Sigmoid colon (tissue), 7 donors: ENCODE measurements around the gene PDPK1. TPM values are rescaled to one million over a fixed set of nuclear protein-coding genes. Genes with fewer than 3 reads are reported as not detected.

Source experiments
- DNase-seq: peaks from one replicate; pipeline ENCODE4 v3.0.0-alpha.2; 2019
- H3K27ac ChIP-seq, 4 donors: fragments of 200-600 bp; sonication (generic); one replicate each; pipeline ENCODE4 v1.5.1; 2016 to 2019; ENCODE audit warnings: mild to moderate bottlenecking in 1 of 4
- H3K27me3 ChIP-seq, 3 donors: fragments of 200-600 bp; sonication (generic); one replicate each; pipeline ENCODE4 v1.5.1; 2019; ENCODE audit warnings: mild to moderate bottlenecking in 1 of 3
- H3K36me3 ChIP-seq, 4 donors: fragments of 200-600 bp; sonication (generic); one replicate each; pipeline ENCODE4 v1.5.1; 2016 to 2019
- H3K4me1 ChIP-seq, 4 donors: fragments of 200-600 bp; sonication (generic); one replicate each; pipeline ENCODE4 v1.5.1; 2017 to 2019
- H3K4me3 ChIP-seq, 4 donors: fragments of 200-600 bp; sonication (generic); one replicate each; pipeline ENCODE4 v1.5.1; 2017 to 2019; ENCODE audit warnings: mild to moderate bottlenecking in 2 of 4, moderate library complexity in 1 of 4
- H3K9me3 ChIP-seq, 4 donors: fragments of 200-600 bp in 3 of 4; sonication (generic) in 3 of 4; one replicate each; pipeline versions ENCODE4 v1.5.1 to v1.6.1; 2013 to 2019
- EP300 ChIP-seq, 4 donors: sonication (generic); formaldehyde crosslinking; IDR thresholded peaks; one replicate each; pipeline ENCODE4 v1.6.1; 2017; ENCODE audit warnings: antibody characterized with exemption in 4 of 4
- POLR2A ChIP-seq, 2 donors: fragments of 450-650 bp; IDR thresholded peaks; one replicate each; pipeline ENCODE4 v1.6.1; 2016; ENCODE audit warnings: antibody characterized with exemption in 2 of 2, mild to moderate bottlenecking in 2 of 2, moderate library complexity in 2 of 2
- POLR2AphosphoS5 ChIP-seq, 4 donors: sonication (generic); formaldehyde crosslinking; IDR thresholded peaks; one replicate each; pipeline ENCODE4 v1.6.1; 2017; ENCODE audit warnings: antibody characterized with exemption in 4 of 4
- WGBS, 2 donors: extraction: QIAGEN DNeasy Blood & Tissue Kit; methylation state at CpG; one replicate each; pipeline ENCODE4 v1.1.7; 2013; 5-methylcytosine and 5-hydroxymethylcytosine counted together
- intact Hi-C: fragments of 100-400 bp; cut with DNase I; formaldehyde crosslinking; loops from one replicate; pipeline ENCODE4 v1.15.1; 2023
- polyA plus RNA-seq, 3 donors: library from polyadenylated mRNA; stranded (reverse); fragments of 200-250 nt; gene quantifications; one replicate each; pipeline ENCODE4 v1.2.3, GENCODE V29; 2013
- total RNA-seq, 4 donors: library from RNA; depleted of rRNA; stranded (reverse); fragments of >200 nt; gene quantifications; one replicate each; pipeline ENCODE4 v1.1.0, GENCODE V29; 2016
- TF ChIP-seq, protein P1 (sequence below), 4 experiments: fragments of 450-650 bp in 3 of 4; fragments of 200-600 bp in 1 of 4; IDR thresholded peaks; one replicate each; pipeline ENCODE4 v1.5.1; 2016 to 2019; ENCODE audit warnings: antibody characterized with exemption in 4 of 4, mild to moderate bottlenecking in 3 of 4, moderate library complexity in 2 of 4
- donor health status: healthy with polysubstance abuse.
- donor health status: Bipolar disorder and iron deficiency.
- donor health status: healthy.

The PDPK1 gene
- total and polyA plus RNA-seq, 7 donors = 22.7 to 32.2 (median 31.0) TPM

DNA sequence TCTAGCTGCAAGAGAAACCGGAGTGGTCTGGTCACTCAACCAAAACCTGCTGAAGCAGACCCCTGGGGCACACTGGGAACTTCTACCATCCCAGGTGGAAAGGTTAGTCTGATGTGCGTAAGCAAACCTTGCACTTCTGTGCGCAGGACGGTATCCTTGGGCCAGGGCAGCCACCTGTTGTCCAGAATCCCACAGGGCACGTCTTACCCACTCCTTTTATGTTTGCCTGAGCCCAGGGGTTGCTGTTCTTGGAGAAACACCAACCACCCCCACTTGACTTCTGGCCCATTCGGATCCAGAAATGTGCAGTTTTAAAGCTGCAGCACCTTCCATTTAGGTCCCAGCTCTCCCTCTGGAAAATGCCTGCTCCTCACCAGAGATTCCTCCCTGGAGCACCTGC is 44.2 kb upstream of the PDPK1 start:
- no peak for DNase-seq
- Histone ChIP-seq H3K36me3 (peaks cover 0 to 32% (median 3%) of the 10 kb centered on the region in 4 donors), H3K27me3 (no peaks in the 10 kb centered on the region), H3K9me3 (no peaks in the 10 kb centered on the region), H3K4me1 (peaks cover 0 to 18% (median 11%) of the 10 kb centered on the region in 4 donors), H3K27ac (no peak overlapping the region), H3K4me3 (no peak overlapping the region)
- intact Hi-C loops = no loop called here
- TF ChIP-seq EP300 (IDR thresholded peaks at IDR 0.05) = no peak
- TF ChIP-seq POLR2AphosphoS5 (IDR thresholded peaks at IDR 0.05) = no peak
- TF ChIP-seq POLR2A (IDR thresholded peaks at IDR 0.05) = no peak
- TF ChIP-seq, protein P1, sequence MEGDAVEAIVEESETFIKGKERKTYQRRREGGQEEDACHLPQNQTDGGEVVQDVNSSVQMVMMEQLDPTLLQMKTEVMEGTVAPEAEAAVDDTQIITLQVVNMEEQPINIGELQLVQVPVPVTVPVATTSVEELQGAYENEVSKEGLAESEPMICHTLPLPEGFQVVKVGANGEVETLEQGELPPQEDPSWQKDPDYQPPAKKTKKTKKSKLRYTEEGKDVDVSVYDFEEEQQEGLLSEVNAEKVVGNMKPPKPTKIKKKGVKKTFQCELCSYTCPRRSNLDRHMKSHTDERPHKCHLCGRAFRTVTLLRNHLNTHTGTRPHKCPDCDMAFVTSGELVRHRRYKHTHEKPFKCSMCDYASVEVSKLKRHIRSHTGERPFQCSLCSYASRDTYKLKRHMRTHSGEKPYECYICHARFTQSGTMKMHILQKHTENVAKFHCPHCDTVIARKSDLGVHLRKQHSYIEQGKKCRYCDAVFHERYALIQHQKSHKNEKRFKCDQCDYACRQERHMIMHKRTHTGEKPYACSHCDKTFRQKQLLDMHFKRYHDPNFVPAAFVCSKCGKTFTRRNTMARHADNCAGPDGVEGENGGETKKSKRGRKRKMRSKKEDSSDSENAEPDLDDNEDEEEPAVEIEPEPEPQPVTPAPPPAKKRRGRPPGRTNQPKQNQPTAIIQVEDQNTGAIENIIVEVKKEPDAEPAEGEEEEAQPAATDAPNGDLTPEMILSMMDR (IDR thresholded peaks at IDR 0.05) = no peak
- 92 to 94% methylated on average over 6 of the region's 6 CpGs for WGBS, 2 donors

DNA sequence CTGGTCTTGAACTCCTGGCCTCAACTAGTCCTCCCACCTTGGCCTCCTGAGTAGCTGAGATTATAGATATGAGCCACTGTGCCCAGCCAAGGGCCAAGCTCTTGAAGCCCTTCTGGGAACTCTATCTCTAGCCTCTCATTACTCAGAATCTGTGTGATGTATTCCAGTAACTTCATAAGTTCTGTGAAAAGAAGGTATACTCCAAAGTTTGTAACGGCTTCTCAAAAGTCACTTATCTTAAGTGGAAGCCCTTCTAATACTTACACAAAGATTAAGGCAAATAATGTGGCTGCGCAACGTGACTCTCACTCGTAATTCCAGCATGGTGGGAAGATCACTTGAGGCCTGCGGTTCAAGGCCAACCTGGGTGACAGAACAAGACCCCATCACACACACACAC is 43.2 kb upstream of the PDPK1 start:
- Histone ChIP-seq H3K4me1 (peaks cover 0 to 20% (median 11%) of the 10 kb centered on the region in 4 donors), H3K27ac (no peak overlapping the region), H3K27me3 (no peaks in the 10 kb centered on the region), H3K4me3 (no peak overlapping the region), H3K36me3 (peaks cover 0 to 34% (median 7%) of the 10 kb centered on the region in 4 donors), H3K9me3 (no peaks in the 10 kb centered on the region)
- no peak for TF ChIP-seq POLR2A (IDR thresholded peaks at IDR 0.05)
- intact Hi-C loops = no loop called here
- WGBS, 2 donors = 94 to 97% methylated on average over 5 of the region's 5 CpGs
- DNase-seq = no peak

DNA sequence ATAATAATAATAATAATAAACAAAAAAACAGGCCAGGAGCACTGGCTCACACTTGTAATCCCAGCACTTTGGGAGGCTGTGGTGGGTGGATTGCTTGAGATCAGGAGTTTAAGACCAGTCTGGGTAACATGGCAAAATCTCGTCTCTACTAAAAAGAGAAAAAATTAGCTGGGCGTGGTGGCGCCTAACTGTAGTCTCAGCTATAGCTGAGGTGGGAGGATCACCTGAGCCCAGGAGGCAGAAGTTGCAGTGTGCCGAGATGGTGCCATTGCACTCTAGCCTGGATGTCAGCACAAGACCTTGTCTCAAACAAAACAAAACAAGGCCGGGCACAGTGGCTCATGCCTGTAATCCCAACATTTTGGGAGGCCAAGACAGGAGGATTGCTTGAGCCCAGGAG is 42.8 kb upstream of the PDPK1 start:
- 95% methylated on average over 5 of the region's 5 CpGs for WGBS, 2 donors
- no peaks in the 10 kb centered on the region for H3K9me3 ChIP-seq
- H3K27ac ChIP-seq = no peak overlapping the region
- peaks cover 0 to 36% (median 7%) of the 10 kb centered on the region in 4 donors for H3K36me3 ChIP-seq
- H3K27me3 ChIP-seq = no peaks in the 10 kb centered on the region
- DNase-seq = no peak
- no peak overlapping the region for H3K4me3 ChIP-seq
- intact Hi-C loops = no loop called here
- peaks cover 0 to 20% (median 11%) of the 10 kb centered on the region in 4 donors for H3K4me1 ChIP-seq
- TF ChIP-seq EP300 (IDR thresholded peaks at IDR 0.05) (no peak), POLR2AphosphoS5 (IDR thresholded peaks at IDR 0.05) (no peak), POLR2A (IDR thresholded peaks at IDR 0.05) (no peak)
- TF ChIP-seq, protein P1 (IDR thresholded peaks at IDR 0.05) = no peak

DNA sequence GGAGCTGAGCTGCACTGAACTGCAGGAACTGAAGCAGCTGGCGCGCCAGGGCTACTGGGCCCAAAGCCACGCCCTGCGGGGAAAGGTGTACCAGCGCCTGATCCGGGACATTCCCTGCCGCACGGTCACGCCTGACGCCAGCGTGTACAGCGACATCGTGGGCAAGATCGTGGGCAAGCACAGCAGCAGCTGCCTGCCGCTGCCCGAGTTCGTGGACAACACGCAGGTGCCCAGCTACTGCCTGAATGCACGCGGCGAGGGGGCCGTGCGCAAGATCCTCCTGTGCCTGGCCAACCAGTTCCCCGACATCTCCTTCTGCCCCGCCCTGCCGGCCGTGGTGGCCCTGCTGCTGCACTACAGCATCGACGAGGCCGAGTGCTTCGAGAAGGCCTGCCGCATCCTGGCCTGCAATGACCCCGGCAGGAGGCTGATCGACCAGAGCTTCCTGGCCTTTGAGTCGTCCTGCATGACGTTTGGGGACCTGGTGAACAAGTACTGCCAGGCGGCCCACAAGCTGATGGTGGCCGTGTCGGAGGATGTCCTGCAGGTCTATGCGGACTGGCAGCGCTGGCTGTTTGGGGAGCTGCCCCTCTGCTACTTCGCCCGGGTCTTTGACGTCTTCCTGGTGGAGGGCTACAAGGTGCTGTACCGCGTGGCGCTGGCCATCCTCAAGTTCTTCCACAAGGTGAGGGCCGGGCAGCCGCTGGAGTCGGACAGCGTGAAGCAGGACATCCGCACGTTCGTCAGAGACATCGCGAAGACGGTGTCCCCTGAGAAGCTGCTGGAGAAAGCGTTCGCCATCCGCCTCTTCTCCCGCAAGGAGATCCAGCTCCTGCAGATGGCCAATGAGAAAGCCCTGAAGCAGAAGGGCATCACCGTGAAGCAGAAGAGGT is 41.4 kb upstream of the PDPK1 start:
- 96% methylated on average over 62 of the region's 62 CpGs for WGBS, 2 donors
- peak overlapping the region in 2 of 4 donors; percentile 20 to 27 for H3K27ac ChIP-seq
- no peaks in the 10 kb centered on the region for H3K9me3 ChIP-seq
- H3K27me3 ChIP-seq = no peaks in the 10 kb centered on the region
- H3K4me3 ChIP-seq = no peak overlapping the region
- intact Hi-C loops = no loop called here
- no peak for TF ChIP-seq EP300 (IDR thresholded peaks at IDR 0.05)
- TF ChIP-seq, protein P1 (IDR thresholded peaks at IDR 0.05) = no peak
- no peak for TF ChIP-seq POLR2AphosphoS5 (IDR thresholded peaks at IDR 0.05)
- TF ChIP-seq POLR2A (IDR thresholded peaks at IDR 0.05) = no peak
- peaks cover 0 to 29% (median 7%) of the 10 kb centered on the region in 4 donors for H3K36me3 ChIP-seq
- no peak for DNase-seq
- peaks cover 0 to 28% (median 18%) of the 10 kb centered on the region in 4 donors for H3K4me1 ChIP-seq

DNA sequence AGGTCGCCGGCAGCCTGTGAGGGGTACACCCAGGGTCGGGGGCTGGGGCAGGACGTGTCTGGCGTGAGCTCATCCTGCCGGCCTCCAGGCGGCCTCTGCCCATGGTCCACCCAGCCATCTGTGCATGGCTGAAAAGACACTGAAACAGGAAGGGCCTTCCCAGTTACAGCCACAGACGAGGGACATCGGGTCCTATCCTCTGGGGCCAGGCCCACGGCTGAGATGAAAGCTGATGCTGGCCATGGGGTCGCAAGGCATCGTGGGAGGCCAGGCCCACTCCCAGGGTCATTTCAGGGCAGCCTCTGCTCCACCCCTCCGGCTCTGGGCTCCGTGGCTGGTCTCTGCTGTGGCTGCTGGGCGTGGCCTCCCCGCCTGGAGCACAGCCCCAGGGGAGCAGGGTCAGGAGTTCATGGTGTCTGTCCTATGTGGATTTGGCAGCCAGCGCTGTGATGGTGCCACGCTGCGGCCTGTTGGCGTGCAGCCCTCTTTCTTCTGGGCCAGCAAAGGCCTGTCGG is 40.6 kb upstream of the PDPK1 start:
- Histone ChIP-seq H3K9me3 (no peaks in the 10 kb centered on the region), H3K4me1 (peaks cover 0 to 35% (median 25%) of the 10 kb centered on the region in 4 donors), H3K36me3 (peaks cover 0 to 29% (median 7%) of the 10 kb centered on the region in 4 donors), H3K27ac (peak overlapping the region in 3 of 4 donors; percentile 16 to 27 (median 20)), H3K4me3 (no peak overlapping the region), H3K27me3 (no peaks in the 10 kb centered on the region)
- DNase-seq = no peak
- no peak for TF ChIP-seq EP300 (IDR thresholded peaks at IDR 0.05)
- TF ChIP-seq, protein P1 (IDR thresholded peaks at IDR 0.05) = no peak
- TF ChIP-seq POLR2A (IDR thresholded peaks at IDR 0.05) = no peak
- no peak for TF ChIP-seq POLR2AphosphoS5 (IDR thresholded peaks at IDR 0.05)
- WGBS, 2 donors = 43 to 66% methylated on average over 21 of the region's 21 CpGs
- intact Hi-C loops = no loop called here
